Heart left ventricle (tissue), 16 donors: ENCODE data around the gene PCDHGB1. TPM values are rescaled to one million over a fixed set of nuclear protein-coding genes. Genes with fewer than 3 reads are reported as not detected.
"Not testable (repeated sequence)": the region's sequence is repeated elsewhere in the genome, so short reads cannot be mapped to it uniquely, and the experiment has no call there.

Experiments used
- ATAC-seq, 4 donors: fragments of 200-7000 bp; cut with Tn5 transposase; one replicate each; pipeline ENCODE4 v1.9.1; 2020 to 2022; ENCODE audit warnings: moderate library complexity in 4 of 4, mild to moderate bottlenecking in 3 of 4, moderate number of reproducible peaks in 1 of 4
- DNase-seq, 5 donors: peaks; one replicate each; pipeline ENCODE4 v3.0.0-alpha.2; 2020
- H3K27ac ChIP-seq, 12 donors: fragments of 200-600 bp; sonication (generic) in 4 of 12; one replicate each; pipeline versions ENCODE4 v1.5.0 to v1.8.0; 2016 to 2022; ENCODE audit warnings: mild to moderate bottlenecking in 2 of 12
- H3K27me3 ChIP-seq, 9 donors: fragments of 200-600 bp; sonication (generic) in 2 of 9; one replicate each; pipeline versions ENCODE4 v1.5.1 to v1.8.0; 2016 to 2022; ENCODE audit warnings: mild to moderate bottlenecking in 3 of 9
- H3K36me3 ChIP-seq, 9 donors: fragments of 200-600 bp; sonication (generic) in 2 of 9; one replicate each; pipeline versions ENCODE4 v1.5.0 to v1.8.0; 2018 to 2022; ENCODE audit warnings: mild to moderate bottlenecking in 2 of 9
- H3K4me1 ChIP-seq, 12 donors: fragments of 200-600 bp; sonication (generic) in 4 of 12; one replicate each; pipeline versions ENCODE4 v1.5.0 to v1.8.0; 2016 to 2022; ENCODE audit warnings: mild to moderate bottlenecking in 3 of 12
- H3K4me3 ChIP-seq, 12 donors: fragments of 200-600 bp; sonication (generic) in 4 of 12; one replicate each; pipeline versions ENCODE4 v1.5.0 to v1.8.0; 2017 to 2022; ENCODE audit warnings: mild to moderate bottlenecking in 9 of 12, moderate library complexity in 4 of 12
- H3K9me3 ChIP-seq, 12 donors: fragments of 200-600 bp; sonication (generic) in 4 of 12; one replicate each; pipeline versions ENCODE4 v1.5.0 to v1.8.0; 2016 to 2022; ENCODE audit warnings: mild to moderate bottlenecking in 1 of 12
- POLR2A ChIP-seq, 2 donors: fragments of 450-650 bp; IDR thresholded peaks; one replicate each; pipeline ENCODE4 v1.6.1; 2017; ENCODE audit warnings: antibody characterized with exemption in 2 of 2, mild to moderate bottlenecking in 2 of 2, moderate library complexity in 2 of 2
- WGBS, 4 donors: extraction: QIAGEN DNeasy Blood & Tissue Kit in 2 of 4; methylation state at CpG; one replicate each; pipeline versions ENCODE4 v1.1.5 to v1.1.7; 2013 to 2018; 5-methylcytosine and 5-hydroxymethylcytosine counted together
- intact Hi-C, 10 donors: fragments of 100-400 bp; cut with DNase I; formaldehyde crosslinking; loops; one replicate each; pipeline versions ENCODE4 v1.11.1 to v1.14.2; 2022
- polyA plus RNA-seq, 2 donors: library from polyadenylated mRNA; stranded (reverse); fragments of 200-250 nt; gene quantifications; one replicate each; pipeline ENCODE4 v1.2.3, GENCODE V29; 2013
- total RNA-seq, 9 donors: library from RNA; depleted of rRNA in 2 of 9; stranded (reverse); fragments of >200 nt in 2 of 9; fragmentation: NEBNext Ultra II Directional in 3 of 9; extraction: Animal tissue kit (Norgen Biotek cat#: 25700) in 3 of 9; gene quantifications; one replicate each; pipeline versions ENCODE4 v1.1.0 to v1.2.4, GENCODE V29; 2016 to 2023
- TF ChIP-seq, protein P1 (sequence below), 12 donors: fragments of 200-600 bp; sonication (generic) in 4 of 12; IDR thresholded peaks; one replicate each; pipeline versions ENCODE4 v1.5.0 to v1.8.0; 2018 to 2022; ENCODE audit warnings: antibody characterized with exemption in 12 of 12, mild to moderate bottlenecking in 5 of 12
- donor health status: ischemic (EF 13 %, LVEDD 7.1; RV severe dilation, severe dysfunction).
- donor health status: healthy with polysubstance abuse.
- donor health status: DM: no; HTN: yes; CAD: no.
- donor health status: DM: no; HTN: no; CAD: no.
- donor health status: ischemic (EF 25% LVEDD 6.9; RV normal size, moderate dysfunction).
- donor health status: ischemic (EF 25% LVEDD 5.7; RV mildly dilated, moderate dysfunction).
- donor health status: healthy.
- donor health status: DM: yes; HTN: yes; CAD: no.
- donor health status: ischemic (EF 35%, LVEDD 5.7; RV mildly dilated, moderate dysfunction).
- donor health status: nonischemic (EF 11% LVEDD 7.7; RV severe dilation, severe dysfunction).
- donor health status: DM: yes; HTN: yes; CAD: no.
- donor health status: PGD.
- donor health status: ischemic (EF 29% LVEDD 5.4; RV normal size, mild dysfunction).
- donor health status: nonischemic (EF 23%, LVEDD 6.1; RV moderate dilation, normal function).

Gene PCDHGB1
- total and polyA plus RNA-seq, 11 donors, result 0.85 to 11.9 (median 8.6) TPM

DNA sequence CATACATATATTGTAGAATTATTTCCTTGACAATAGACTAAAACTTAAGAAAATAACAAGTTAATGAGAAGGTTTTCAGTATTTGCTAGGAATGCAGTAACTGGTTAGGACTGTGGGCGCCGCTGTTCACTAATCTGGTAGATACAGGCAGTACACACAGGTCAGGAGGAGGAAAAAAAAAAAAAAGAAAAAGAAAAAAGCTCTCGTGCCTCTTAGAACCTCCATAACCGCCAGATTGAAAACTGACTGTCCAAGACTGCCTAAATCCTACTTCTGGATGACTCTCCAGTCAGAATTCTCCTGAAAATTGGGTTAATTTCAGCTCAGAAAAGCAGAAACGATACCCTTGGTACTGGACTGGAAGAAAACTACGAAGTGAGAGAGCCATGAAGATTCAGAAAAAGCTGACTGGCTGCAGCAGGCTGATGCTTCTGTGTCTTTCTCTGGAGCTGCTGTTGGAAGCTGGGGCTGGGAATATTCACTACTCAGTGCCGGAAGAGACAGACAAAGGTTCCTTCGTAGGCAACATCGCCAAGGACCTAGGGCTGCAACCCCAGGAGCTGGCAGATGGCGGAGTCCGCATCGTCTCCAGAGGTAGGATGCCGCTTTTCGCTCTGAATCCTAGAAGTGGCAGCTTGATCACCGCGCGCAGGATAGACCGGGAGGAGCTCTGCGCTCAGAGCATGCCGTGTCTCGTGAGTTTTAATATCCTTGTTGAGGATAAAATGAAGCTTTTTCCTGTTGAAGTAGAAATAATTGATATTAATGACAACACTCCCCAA lies 19.4 kb upstream of the PCDHGB1 start, which contains the start of gene PCDHGA1:
PCDHGA1 (plus strand) TSS at position 216 of the 782 bp plus-strand sequence.
- intact Hi-C loops, result loop anchor here in 3 of 10 donors (5.0 to 10.0 kb wide), 3 partner anchors 82 to 194 kb away; partner anchors contain the start of genes PCDHB14 (in 1 of the 3) and PCDHGA10 (in 1 of the 3)
- ATAC-seq, result peak; percentile 51 to 70 (median 63)
- peaks cover 0 to 5% (median 0%) of the 10 kb centered on the region in 12 donors for H3K4me1 ChIP-seq
- peaks cover 0 to 7% (median 0%) of the 10 kb centered on the region in 9 donors for H3K36me3 ChIP-seq
- H3K27me3 ChIP-seq, result peaks cover 0 to 35% (median 0%) of the 10 kb centered on the region in 9 donors
- H3K9me3 ChIP-seq, result peaks cover 0 to 87% (median 22%) of the 10 kb centered on the region in 12 donors
- H3K27ac ChIP-seq, result peak within 1 kb of the TSS in 8 of 12 donors; percentile 16 to 73 (median 52)
- WGBS, 4 donors, result 22 to 34% (median 30%) methylated on average over 21 of the region's 21 CpGs
- TF ChIP-seq, protein P1, sequence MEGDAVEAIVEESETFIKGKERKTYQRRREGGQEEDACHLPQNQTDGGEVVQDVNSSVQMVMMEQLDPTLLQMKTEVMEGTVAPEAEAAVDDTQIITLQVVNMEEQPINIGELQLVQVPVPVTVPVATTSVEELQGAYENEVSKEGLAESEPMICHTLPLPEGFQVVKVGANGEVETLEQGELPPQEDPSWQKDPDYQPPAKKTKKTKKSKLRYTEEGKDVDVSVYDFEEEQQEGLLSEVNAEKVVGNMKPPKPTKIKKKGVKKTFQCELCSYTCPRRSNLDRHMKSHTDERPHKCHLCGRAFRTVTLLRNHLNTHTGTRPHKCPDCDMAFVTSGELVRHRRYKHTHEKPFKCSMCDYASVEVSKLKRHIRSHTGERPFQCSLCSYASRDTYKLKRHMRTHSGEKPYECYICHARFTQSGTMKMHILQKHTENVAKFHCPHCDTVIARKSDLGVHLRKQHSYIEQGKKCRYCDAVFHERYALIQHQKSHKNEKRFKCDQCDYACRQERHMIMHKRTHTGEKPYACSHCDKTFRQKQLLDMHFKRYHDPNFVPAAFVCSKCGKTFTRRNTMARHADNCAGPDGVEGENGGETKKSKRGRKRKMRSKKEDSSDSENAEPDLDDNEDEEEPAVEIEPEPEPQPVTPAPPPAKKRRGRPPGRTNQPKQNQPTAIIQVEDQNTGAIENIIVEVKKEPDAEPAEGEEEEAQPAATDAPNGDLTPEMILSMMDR (IDR thresholded peaks at IDR 0.05), result peak in 10 of 12 donors; percentile 27 to 58 (median 44)
- no peak for TF ChIP-seq POLR2A (IDR thresholded peaks at IDR 0.05)
- H3K4me3 ChIP-seq, result peak within 1 kb of the TSS in 10 of 12 donors; percentile 20 to 49 (median 34)
- DNase-seq, result peak in 2 of 5 donors; percentile 44 to 47

DNA sequence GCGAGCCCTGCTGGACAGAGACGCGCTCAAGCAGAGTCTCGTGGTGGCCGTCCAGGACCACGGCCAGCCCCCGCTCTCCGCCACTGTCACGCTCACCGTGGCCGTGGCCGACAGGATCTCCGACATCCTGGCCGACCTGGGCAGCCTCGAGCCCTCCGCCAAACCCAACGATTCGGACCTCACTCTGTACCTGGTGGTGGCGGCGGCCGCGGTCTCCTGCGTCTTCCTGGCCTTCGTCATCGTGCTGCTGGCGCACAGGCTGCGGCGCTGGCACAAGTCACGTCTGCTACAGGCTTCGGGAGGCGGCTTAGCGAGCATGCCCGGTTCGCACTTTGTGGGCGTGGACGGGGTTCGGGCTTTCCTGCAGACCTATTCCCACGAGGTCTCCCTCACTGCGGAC lies 17.3 kb upstream of the PCDHGB1 start:
- not testable (repeated sequence) for H3K36me3 ChIP-seq, H3K4me3 ChIP-seq, ATAC-seq, H3K27ac ChIP-seq, H3K4me1 ChIP-seq
- intact Hi-C loops, result loop anchor here in 3 of 10 donors (5.0 to 10.0 kb wide), 3 partner anchors 80 to 192 kb away; partner anchors contain the start of genes PCDHB14 (in 1 of the 3) and PCDHGA10 (in 1 of the 3)
- 30 to 58% (median 48%) methylated on average over 7 to 39 of the region's 39 CpGs for WGBS, 4 donors
- peak in 1 of 5 donors; percentile 43 for DNase-seq
- H3K9me3 ChIP-seq, result peaks cover 0 to 99% (median 24%) of the 10 kb centered on the region in 12 donors
- peaks cover 0 to 35% (median 0%) of the 10 kb centered on the region in 9 donors for H3K27me3 ChIP-seq

DNA sequence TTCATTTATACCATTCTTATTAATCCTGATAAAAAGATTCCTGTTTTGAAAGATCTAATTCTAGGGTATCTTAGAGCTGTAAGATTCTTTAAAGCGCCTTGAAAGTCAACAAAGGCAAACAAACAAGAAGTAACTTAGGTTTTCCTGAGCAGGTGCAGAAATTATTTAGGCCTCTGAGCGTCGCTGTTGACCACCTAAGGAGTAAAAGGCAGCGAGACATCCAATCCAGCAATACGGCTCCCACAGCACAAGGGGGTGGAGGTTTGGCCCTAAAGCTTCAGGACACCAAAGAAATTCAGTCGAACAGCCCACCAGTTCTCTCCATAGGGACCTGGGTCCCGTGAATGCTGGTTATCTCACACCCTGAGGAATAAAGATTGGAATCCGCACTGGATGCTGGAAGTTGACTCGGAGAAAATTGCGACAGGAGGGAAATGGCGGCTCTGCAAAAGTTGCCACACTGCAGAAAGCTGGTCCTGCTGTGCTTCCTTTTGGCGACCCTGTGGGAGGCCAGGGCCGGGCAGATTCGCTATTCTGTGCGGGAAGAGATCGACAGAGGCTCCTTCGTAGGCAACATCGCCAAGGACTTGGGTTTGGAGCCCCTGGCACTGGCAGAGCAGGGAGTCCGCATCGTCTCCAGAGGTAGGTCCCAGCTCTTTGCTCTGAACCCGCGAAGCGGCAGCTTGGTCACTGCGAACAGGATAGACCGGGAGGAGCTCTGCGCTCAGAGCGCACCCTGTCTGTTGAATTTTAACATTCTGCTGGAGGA lies 11.2 kb upstream of the PCDHGB1 start, which contains the start of gene PCDHGA2:
PCDHGA2 (plus strand) TSS at position 223 of the 769 bp plus-strand sequence.
- TF ChIP-seq, protein P1 (IDR thresholded peaks at IDR 0.05), result peak; percentile 30 to 73 (median 53)
- no peak for TF ChIP-seq POLR2A (IDR thresholded peaks at IDR 0.05)
- 7 to 12% (median 8%) methylated on average over 26 to 27 of the region's 27 CpGs for WGBS, 4 donors
- Histone ChIP-seq H3K27me3 (peaks cover 0 to 34% (median 0%) of the 10 kb centered on the region in 9 donors), H3K36me3 (no peaks in the 10 kb centered on the region), H3K4me3 (peak within 1 kb of the TSS; percentile 3 to 61 (median 51)), H3K4me1 (peaks cover 0 to 7% (median 0%) of the 10 kb centered on the region in 12 donors), H3K27ac (peak within 1 kb of the TSS; percentile 21 to 82 (median 75)), H3K9me3 (peaks cover 0 to 99% (median 40%) of the 10 kb centered on the region in 12 donors)
- ATAC-seq (peak; percentile 66 to 70 (median 69)), DNase-seq (peak in 2 of 5 donors; percentile 52 to 54)
- intact Hi-C loops, result loop anchor here in 5 of 10 donors (2.0 to 10.0 kb wide), 4 partner anchors 114 to 224 kb away; partner anchors contain the start of gene PCDHB14 (in 1 of the 5)

DNA sequence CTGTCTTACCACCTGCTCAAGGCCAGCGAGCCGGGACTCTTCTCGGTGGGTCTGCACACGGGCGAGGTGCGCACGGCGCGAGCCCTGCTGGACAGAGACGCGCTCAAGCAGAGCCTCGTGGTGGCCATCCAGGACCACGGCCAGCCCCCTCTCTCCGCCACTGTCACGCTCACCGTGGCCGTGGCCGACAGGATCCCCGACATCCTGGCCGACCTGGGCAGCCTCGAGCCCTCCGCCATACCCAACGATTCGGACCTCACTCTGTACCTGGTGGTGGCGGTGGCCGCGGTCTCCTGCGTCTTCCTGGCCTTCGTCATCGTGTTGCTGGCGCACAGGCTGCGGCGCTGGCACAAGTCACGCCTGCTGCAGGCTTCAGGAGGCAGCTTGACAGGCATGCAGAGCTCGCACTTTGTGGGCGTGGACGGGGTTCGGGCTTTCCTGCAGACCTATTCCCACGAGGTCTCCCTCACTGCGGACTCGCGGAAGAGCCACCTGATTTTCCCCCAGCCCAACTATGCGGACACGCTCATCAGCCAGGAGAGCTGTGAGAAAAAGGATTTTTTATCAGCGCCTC lies 9.0 kb upstream of the PCDHGB1 start:
- ATAC-seq, H3K4me1 ChIP-seq, H3K36me3 ChIP-seq: not testable (repeated sequence)
- peak overlapping the region in 3 of 12 donors; percentile 73 to 82 (median 81) for H3K27ac ChIP-seq
- H3K27me3 ChIP-seq, result peaks cover 0 to 28% (median 0%) of the 10 kb centered on the region in 9 donors
- H3K9me3 ChIP-seq, result peaks cover 0 to 98% (median 46%) of the 10 kb centered on the region in 12 donors
- intact Hi-C loops, result loop anchor here in 3 of 10 donors (5.0 to 10.0 kb wide), 4 partner anchors 64 to 221 kb away; partner anchors contain the start of genes PCDHGA9 (in 1 of the 3) and PCDHGB6 (in 1 of the 3)
- DNase-seq, result peak in 1 of 5 donors; percentile 66
- WGBS, 4 donors, result 54 to 72% (median 65%) methylated on average over 34 to 45 of the region's 45 CpGs
- peak overlapping the region in 11 of 12 donors; percentile 1 to 61 (median 38) for H3K4me3 ChIP-seq
